HG02571 (cell line): ENCODE results near the gene SPC24.
"Not testable (repeated sequence)": the region's sequence is repeated elsewhere in the genome, so short reads cannot be mapped to it uniquely, and the experiment has no call there.

Experiments used
- ATAC-seq: cut with Tn5 transposase; IDR thresholded peaks from one replicate; pipeline ENCODE4 v1.9.1; 2021; ENCODE audit warnings: mild to moderate bottlenecking, moderate library complexity; ENCODE audit not compliant: unreplicated experiment

The SPC24 gene

GRCh38 chr19:11166281-11167142 is 10.9 kb upstream of the SPC24 start:
- ATAC-seq: no peak

- ATAC-seq: no peak
These were observed 10.0 kb upstream of the SPC24 start for GRCh38 chr19:11165486-11166030.

GRCh38 chr19:11164879-11165406 is 9.4 kb upstream of the SPC24 start:
- no peak for ATAC-seq

- no peak for ATAC-seq
These were observed 8.7 kb upstream of the SPC24 start for GRCh38 chr19:11164296-11164695.

- ATAC-seq: not testable (repeated sequence)
These were observed 4.8 kb upstream of the SPC24 start for GRCh38 chr19:11160440-11160768.

- no peak for ATAC-seq
These were observed 4.2 kb upstream of the SPC24 start for GRCh38 chr19:11159598-11160439.

- no peak for ATAC-seq
These were observed 917 bp downstream of the SPC24 start for GRCh38 chr19:11154683-11155047.

GRCh38 chr19:11152318-11153062 is 3.1 kb downstream of the SPC24 start:
- no peak for ATAC-seq

- ATAC-seq: no peak
These were observed 4.4 kb downstream of the SPC24 start for GRCh38 chr19:11151181-11151580.

- no peak for ATAC-seq
These were observed 7.6 kb downstream of the SPC24 start for GRCh38 chr19:11148001-11148400.

- ATAC-seq: no peak
These were observed 10.1 kb downstream of the SPC24 start for GRCh38 chr19:11145536-11145924.

GRCh38 chr19:11142528-11143171 is 12.9 kb downstream of the SPC24 start:
- ATAC-seq: no peak

- ATAC-seq: no peak
These were observed 13.6 kb downstream of the SPC24 start for GRCh38 chr19:11141937-11142527.

- ATAC-seq: no peak
These were observed 14.7 kb downstream of the SPC24 start for GRCh38 chr19:11140896-11141295.

GRCh38 chr19:11140023-11140538 is 15.5 kb downstream of the SPC24 start:
- not testable (repeated sequence) for ATAC-seq

- ATAC-seq: no peak
These were observed 16.8 kb downstream of the SPC24 start for GRCh38 chr19:11138601-11139300.

GRCh38 chr19:11137542-11138384 is 17.8 kb downstream of the SPC24 start:
- ATAC-seq: no peak

GRCh38 chr19:11136400-11137101 is 19.0 kb downstream of the SPC24 start:
- ATAC-seq: no peak
